GM19099 (cell line): Measurements from ENCODE around the gene SMURF1.

Experiments
- POLR2A ChIP-seq: IDR thresholded peaks from 3 replicates; pipeline ENCODE4 v1.6.1; 2011; ENCODE audit warnings: low read depth; ENCODE audit not compliant: insufficient read length; ENCODE audit errors: extremely low read depth

Gene SMURF1

DNA sequence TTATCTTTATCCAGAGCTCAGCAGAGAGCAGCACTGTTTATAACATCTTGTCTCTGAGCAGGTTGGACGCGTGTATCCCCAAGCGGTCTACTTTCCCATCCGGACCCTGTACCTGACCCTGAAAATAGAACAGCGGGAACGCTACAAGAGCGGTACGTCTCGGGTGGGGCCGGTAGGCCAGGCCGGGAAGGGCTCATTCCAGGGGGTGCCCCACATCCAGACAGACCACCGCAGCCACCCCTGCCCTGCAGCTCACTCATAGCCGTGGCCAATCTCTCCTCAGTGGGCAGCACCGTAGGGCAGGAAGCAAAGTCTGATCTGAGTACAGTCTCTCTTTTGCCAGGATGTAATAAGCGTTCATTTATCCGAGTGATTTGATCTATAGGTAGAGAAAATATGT is 151.8 kb downstream of the SMURF1 start:
- TF ChIP-seq POLR2A: no peak

DNA sequence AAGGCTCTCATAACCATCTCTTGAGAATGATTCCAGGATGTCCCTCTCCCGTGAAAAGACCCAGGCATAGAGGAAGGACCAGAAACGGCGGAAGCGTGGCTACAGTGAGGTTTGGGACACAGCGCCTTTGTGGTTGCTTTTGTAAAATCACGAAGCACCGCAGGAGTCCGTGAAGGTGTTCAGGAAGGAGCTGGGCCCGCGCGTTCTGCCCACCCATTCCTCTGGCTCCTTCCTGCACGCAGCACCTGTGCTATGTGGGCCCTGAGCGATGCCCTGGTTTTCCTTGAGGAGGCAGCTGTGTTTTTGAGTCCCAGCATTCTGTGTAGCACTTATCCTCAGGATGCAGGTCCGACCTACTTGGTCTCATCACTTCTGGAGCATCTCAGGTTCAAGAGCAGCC is 152.8 kb downstream of the SMURF1 start:
- TF ChIP-seq POLR2A: no peak

GRCh38 chr7:98990356-98990755 is 153.6 kb downstream of the SMURF1 start:
- no peak for TF ChIP-seq POLR2A

GRCh38 chr7:98988641-98989040 is 155.3 kb downstream of the SMURF1 start:
- TF ChIP-seq POLR2A: no peak

- TF ChIP-seq POLR2A: no peak
Observed at GRCh38 chr7:98985945-98986344, 158.0 kb downstream of the SMURF1 start.

DNA sequence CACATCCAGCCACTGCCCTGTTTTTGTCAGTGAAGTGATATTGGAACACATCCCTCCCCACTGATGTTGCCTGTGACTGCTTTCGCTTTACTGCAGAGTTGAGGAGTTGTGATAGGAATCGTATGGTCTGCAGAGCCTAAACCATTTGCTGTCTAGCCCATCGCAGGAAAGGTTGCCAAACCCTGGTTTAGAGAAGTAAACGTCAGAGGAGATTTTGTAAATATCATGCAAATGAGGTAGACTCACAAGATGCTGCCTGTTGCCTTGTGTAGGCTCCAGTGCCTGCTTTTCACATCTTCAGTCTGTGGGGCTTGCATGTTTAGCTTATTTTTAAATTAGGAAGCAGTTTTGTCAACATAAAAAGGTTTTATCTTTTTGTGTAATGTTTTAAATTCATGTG is 158.5 kb downstream of the SMURF1 start:
- no peak for TF ChIP-seq POLR2A

DNA sequence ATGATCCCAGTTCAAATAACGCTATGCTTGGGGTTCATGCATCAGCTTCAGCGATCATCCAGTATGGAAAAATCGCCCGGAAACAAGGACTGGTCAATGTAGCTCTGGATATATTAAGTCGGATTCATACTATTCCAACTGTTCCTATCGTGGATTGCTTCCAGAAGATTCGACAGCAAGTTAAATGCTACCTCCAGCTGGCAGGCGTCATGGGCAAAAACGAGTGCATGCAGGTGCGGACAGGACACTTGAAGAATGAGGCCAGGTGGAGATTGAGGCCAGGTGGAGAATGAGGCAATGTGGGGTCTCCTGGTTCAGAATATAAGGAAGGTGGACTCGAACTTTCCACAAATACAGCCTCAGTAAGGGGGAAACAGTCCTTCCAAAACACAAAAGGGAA is 159.8 kb downstream of the SMURF1 start:
- TF ChIP-seq POLR2A: no peak

- TF ChIP-seq POLR2A: no peak
Observed at GRCh38 chr7:98982686-98983085, 161.2 kb downstream of the SMURF1 start.

DNA sequence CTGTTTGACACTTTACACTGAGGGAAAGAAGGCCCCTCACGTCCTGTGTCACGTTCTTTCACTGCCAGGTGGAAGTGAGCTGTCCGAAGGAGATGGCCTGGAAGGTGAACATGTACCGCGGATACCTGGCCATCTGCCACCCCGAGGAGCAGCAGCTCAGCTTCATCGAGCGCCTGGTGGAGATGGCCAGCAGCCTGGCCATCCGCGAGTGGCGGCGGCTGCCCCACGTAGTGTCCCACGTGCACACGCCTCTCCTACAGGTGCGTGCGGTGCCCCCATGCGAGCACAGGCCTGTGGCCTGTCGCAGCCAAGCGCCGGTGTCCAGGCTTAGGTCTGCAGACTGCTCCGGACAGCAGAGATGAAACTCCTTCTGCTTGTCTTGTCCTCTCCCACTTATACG is 162.2 kb downstream of the SMURF1 start:
- no peak for TF ChIP-seq POLR2A

DNA sequence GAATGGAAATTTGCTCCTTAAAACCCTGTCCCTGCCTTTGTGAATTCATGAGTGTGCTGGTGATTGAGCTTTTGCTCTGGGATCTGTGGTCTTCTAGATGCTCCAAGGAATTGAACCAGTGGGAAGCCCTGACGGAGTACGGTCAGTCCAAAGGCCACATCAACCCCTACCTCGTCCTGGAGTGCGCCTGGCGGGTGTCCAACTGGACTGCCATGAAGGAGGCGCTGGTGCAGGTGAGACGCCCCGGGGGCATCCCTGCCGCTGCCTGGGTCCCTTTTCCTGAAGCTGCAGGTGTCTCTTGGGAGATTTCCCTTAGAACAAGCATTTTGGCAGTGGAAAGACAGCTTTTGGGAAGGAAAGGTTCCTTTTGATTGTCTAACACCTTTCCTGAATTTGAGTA is 165.2 kb downstream of the SMURF1 start:
- TF ChIP-seq POLR2A: no peak
